Measurements from ENCODE around the gene RSRP1.

Gene RSRP1

GRCh38 chr1:25197235-25197975, 49.8 kb downstream of the RSRP1 start:
- H4K20me1 ChIP-seq (ENCODE audit: insufficient read depth, low read length) = no peaks in the 10 kb centered on the region; the same call in none of the 2 replicates
- no peaks in the 10 kb centered on the region for H3K4me1 ChIP-seq (ENCODE audit: insufficient read depth, low read length)
- H3K79me2 ChIP-seq (ENCODE audit: insufficient read depth, low read length) = no peaks in the 10 kb centered on the region
- H2AFZ ChIP-seq (ENCODE audit: low read depth, low read length) = no peak overlapping the region
- H3K4me3 ChIP-seq (ENCODE audit: low read depth in 1 of 2, low read length in 2 of 2) = no peak overlapping the region
- TF ChIP-seq CTCF (IDR thresholded peaks at IDR 0.05; ENCODE audit: borderline replicate concordance, extremely low read depth, low read length, poor library complexity, severe bottlenecking) (no peak), EZH2 (IDR thresholded peaks at IDR 0.05; ENCODE audit: borderline replicate concordance, low read depth, low read length, severe bottlenecking) (no peak)
- ATAC-seq (ENCODE audit: insufficient read depth, low read depth) (no peak), DNase-seq (no peak)
- H3K9me3 ChIP-seq (ENCODE audit: insufficient read depth, low read length, severe bottlenecking) = no peaks in the 10 kb centered on the region
- H3K36me3 ChIP-seq (ENCODE audit: insufficient read depth, low read length) = no peaks in the 10 kb centered on the region
- H3K9ac ChIP-seq (ENCODE audit: low read depth, low read length) = no peak overlapping the region
- no peak overlapping the region for H3K4me2 ChIP-seq (ENCODE audit: insufficient read depth, low read length)
- H3K27ac ChIP-seq (ENCODE audit: low read length) = no peak overlapping the region
- no peaks in the 10 kb centered on the region for H3K27me3 ChIP-seq (ENCODE audit: insufficient read depth, low read length, poor library complexity)

GRCh38 chr1:25196830-25197229, 50.4 kb downstream of the RSRP1 start:
- no peak for ATAC-seq (ENCODE audit: insufficient read depth, low read depth)
- H3K36me3 ChIP-seq (ENCODE audit: insufficient read depth, low read length) = no peaks in the 10 kb centered on the region
- H3K4me2 ChIP-seq (ENCODE audit: insufficient read depth, low read length) = no peak overlapping the region
- no peaks in the 10 kb centered on the region for H3K79me2 ChIP-seq (ENCODE audit: insufficient read depth, low read length)
- H4K20me1 ChIP-seq (ENCODE audit: insufficient read depth, low read length) = no peaks in the 10 kb centered on the region; the same call in none of the 2 replicates
- TF ChIP-seq CTCF (IDR thresholded peaks at IDR 0.05; ENCODE audit: borderline replicate concordance, extremely low read depth, low read length, poor library complexity, severe bottlenecking) = no peak
- TF ChIP-seq EZH2 (IDR thresholded peaks at IDR 0.05; ENCODE audit: borderline replicate concordance, low read depth, low read length, severe bottlenecking) = no peak
- H3K4me1 ChIP-seq (ENCODE audit: insufficient read depth, low read length) = no peaks in the 10 kb centered on the region
- H3K9me3 ChIP-seq (ENCODE audit: insufficient read depth, low read length, severe bottlenecking) = no peaks in the 10 kb centered on the region
- H3K27me3 ChIP-seq (ENCODE audit: insufficient read depth, low read length, poor library complexity) = no peaks in the 10 kb centered on the region
- H3K9ac ChIP-seq (ENCODE audit: low read depth, low read length) = no peak overlapping the region
- no peak for DNase-seq
- no peak overlapping the region for H2AFZ ChIP-seq (ENCODE audit: low read depth, low read length)
- H3K27ac ChIP-seq (ENCODE audit: low read length) = no peak overlapping the region
- H3K4me3 ChIP-seq (ENCODE audit: low read depth in 1 of 2, low read length in 2 of 2) = no peak overlapping the region

GRCh38 chr1:25195835-25196234, 51.4 kb downstream of the RSRP1 start:
- Histone ChIP-seq H3K27ac (ENCODE audit: low read length) (no peak overlapping the region), H3K4me3 (ENCODE audit: low read depth in 1 of 2, low read length in 2 of 2) (no peak overlapping the region), H3K4me2 (ENCODE audit: insufficient read depth, low read length) (no peak overlapping the region), H4K20me1 (ENCODE audit: insufficient read depth, low read length) (no peaks in the 10 kb centered on the region; the same call in none of the 2 replicates), H3K36me3 (ENCODE audit: insufficient read depth, low read length) (no peaks in the 10 kb centered on the region), H3K9me3 (ENCODE audit: insufficient read depth, low read length, severe bottlenecking) (no peaks in the 10 kb centered on the region), H3K4me1 (ENCODE audit: insufficient read depth, low read length) (no peaks in the 10 kb centered on the region), H3K27me3 (ENCODE audit: insufficient read depth, low read length, poor library complexity) (no peaks in the 10 kb centered on the region), H3K9ac (ENCODE audit: low read depth, low read length) (no peak overlapping the region), H3K79me2 (ENCODE audit: insufficient read depth, low read length) (no peaks in the 10 kb centered on the region), H2AFZ (ENCODE audit: low read depth, low read length) (no peak overlapping the region)
- ATAC-seq (ENCODE audit: insufficient read depth, low read depth) (no peak), DNase-seq (no peak)
- TF ChIP-seq CTCF (IDR thresholded peaks at IDR 0.05; ENCODE audit: borderline replicate concordance, extremely low read depth, low read length, poor library complexity, severe bottlenecking) (no peak), EZH2 (IDR thresholded peaks at IDR 0.05; ENCODE audit: borderline replicate concordance, low read depth, low read length, severe bottlenecking) (no peak)
